HepG2 (cell line): ENCODE measurements around the gene ZNF365. TPM values are rescaled to one million over a fixed set of nuclear protein-coding genes. Genes with fewer than 3 reads are reported as not detected.

Experiments used
- ATAC-seq: fragments of 200-7000 bp; cut with Tn5 transposase; 3 replicates; pipeline ENCODE4 v1.9.1; 2020; ENCODE audit warnings: mild to moderate bottlenecking, moderate library complexity
- BruUV-seq: library from RNA; stranded (reverse); fragments of 400-500 nt; replicated peaks from 2 replicates; lab custom pipeline; 2021; lab: Mats Ljungman, UMichigan
- CTCF ChIA-PET: fragments of 300-600 bp; formaldehyde crosslinking; extraction: SDS; loops from one replicate; lab custom pipeline; 2021; ENCODE audit warnings: low total read pairs, inconsistent platforms, low intra/inter-chr PET ratio; lab: Yijun Ruan, JAX
- POLR2A ChIA-PET: fragments of 350-600 bp; sonication (Branson Sonifier 250); formaldehyde crosslinking; loops from one replicate; lab custom pipeline; 2020; ENCODE audit warnings: antibody characterized with exemption, inconsistent platforms; lab: Yijun Ruan, JAX
- DNase-seq: peaks from one replicate; pipeline ENCODE4 v3.0.0-alpha.2; 2015; ENCODE audit warnings: low spot score
- FAIRE-seq: peaks from 3 replicates; lab custom pipeline; 2011; peaks lifted over from hg19 to GRCh38; lab: Jason Lieb, UNC
- H2AFZ ChIP-seq: one replicate; pipeline ENCODE4 v1.6.1; 2011; ENCODE audit warnings: low read length, inconsistent platforms
- H3K27ac ChIP-seq: fragments of 300-600 bp; 3 replicates; pipeline ENCODE4 v1.8.0; 2011; ENCODE audit warnings: mixed run types, mild to moderate bottlenecking, mixed read lengths, low read length, inconsistent platforms; ENCODE audit not compliant: insufficient read depth; ENCODE audit errors: extremely low read length
- H3K27me3 ChIP-seq, 2 experiments: fragments of 200-600 bp in 1 of 2; 2 replicates in 1 of 2; 3 replicates in 1 of 2; pipeline versions ENCODE4 v1.6.0 to v1.8.0; 2011; ENCODE audit warnings: low read length in 2 of 2, mild to moderate bottlenecking in 2 of 2, moderate library complexity in 2 of 2, inconsistent platforms in 1 of 2; ENCODE audit not compliant: insufficient read depth in 2 of 2, control insufficient read depth in 1 of 2
- H3K36me3 ChIP-seq, 2 experiments: fragments of 200-600 bp in 1 of 2; replicated peaks in 1 of 2; 2 replicates in 1 of 2; 3 replicates in 1 of 2; pipeline versions ENCODE4 v1.5.1 to v1.8.0; 2011; ENCODE audit warnings: low read length in 2 of 2, inconsistent platforms in 1 of 2; ENCODE audit not compliant: insufficient read depth in 2 of 2, control insufficient read depth in 1 of 2
- H3K4me1 ChIP-seq: 2 replicates; pipeline ENCODE4 v1.5.1; 2012; ENCODE audit warnings: low read length, inconsistent platforms; ENCODE audit not compliant: insufficient read depth
- H3K4me2 ChIP-seq: 2 replicates; pipeline ENCODE4 v1.6.0; 2011; ENCODE audit warnings: low read depth, low read length, inconsistent platforms
- H3K4me3 ChIP-seq, 3 experiments: fragments of 200-600 bp in 1 of 3; sonication (generic), shearing (Covaris generic) in 1 of 3; replicated peaks in 1 of 3; 2 replicates each; pipeline ENCODE4 v1.5.1; 2011 to 2016; ENCODE audit warnings: low read length in 3 of 3, inconsistent platforms in 2 of 3, low read depth in 2 of 3, mild to moderate bottlenecking in 2 of 3, control low read depth in 1 of 3, mixed read lengths in 1 of 3; ENCODE audit not compliant: insufficient read depth in 1 of 3
- H3K79me2 ChIP-seq: one replicate; pipeline ENCODE4 v1.6.1; 2011; ENCODE audit warnings: low read length, inconsistent platforms; ENCODE audit not compliant: insufficient read depth
- H3K9ac ChIP-seq: 2 replicates; pipeline ENCODE4 v1.6.0; 2011; ENCODE audit warnings: mild to moderate bottlenecking, low read depth, low read length, inconsistent platforms; ENCODE audit not compliant: insufficient read depth
- H3K9me3 ChIP-seq: 2 replicates; pipeline ENCODE4 v1.5.1; 2012; ENCODE audit warnings: mild to moderate bottlenecking, low read length
- H4K20me1 ChIP-seq: 2 replicates; pipeline ENCODE4 v1.6.0; 2011; ENCODE audit warnings: inconsistent platforms, mild to moderate bottlenecking, low read length, moderate library complexity; ENCODE audit not compliant: insufficient read depth
- ZNF605 ChIP-seq: sonication (generic); formaldehyde crosslinking; IDR thresholded peaks from 2 replicates; pipeline ENCODE4 v1.8.0; 2022; ENCODE audit warnings: mild to moderate bottlenecking, missing genetic modification reagents
- ZNF891 ChIP-seq: sonication (generic); formaldehyde crosslinking; IDR thresholded peaks from 2 replicates; pipeline ENCODE4 v1.5.0; 2020; ENCODE audit warnings: mild to moderate bottlenecking, missing genetic modification reagents
- WGBS: methylation state at CpG from one replicate; pipeline ENCODE4 v1.1.6; 2017; ENCODE audit warnings: low lambda C conversion rate; 5-methylcytosine and 5-hydroxymethylcytosine counted together
- in situ Hi-C: cut with HindIII; loops from 2 replicates; pipeline ENCODE4 v1.10.0; 2017; ENCODE audit warnings: low pct_unique_long_range_greater_than_20kb; ENCODE audit not compliant: extremely low pct_ligation_motif_present
- intact Hi-C: fragments of 100-400 bp; cut with micrococcal nuclease; formaldehyde crosslinking; loops from one replicate; pipeline ENCODE4 v1.10.0; 2022; ENCODE audit not compliant: unreplicated experiment
- polyA plus RNA-seq, 8 experiments: library from polyadenylated mRNA; depleted of rRNA in 3 of 8; stranded (reverse) in 7 of 8; unstranded in 1 of 8; fragments of >200 nt; fragmentation: Illumina TruSeq in 4 of 8; extraction: Trizol in 4 of 8; gene quantifications; 2 replicates each; pipeline versions ENCODE4 v1.2.1 to v1.2.3, GENCODE V29; 2011 to 2016; ENCODE audit warnings: low read depth in 4 of 8, missing spikeins in 1 of 8, mixed read lengths in 1 of 8; ENCODE audit not compliant: insufficient read depth in 1 of 8
- total RNA-seq, 5 experiments: library from RNA; depleted of rRNA; stranded (reverse); fragments of >200 nt; fragmentation: Illumina TruSeq; extraction: Trizol; gene quantifications; 2 replicates each; pipeline ENCODE4 v1.2.3, GENCODE V29; 2016; ENCODE audit warnings: low read depth in 1 of 5
- TF ChIP-seq, protein P1 (sequence below): sonication (generic); formaldehyde crosslinking; IDR thresholded peaks from 2 replicates; pipeline ENCODE4 v1.5.1; 2020; ENCODE audit warnings: mild to moderate bottlenecking, missing genetic modification reagents, moderate library complexity
- TF ChIP-seq, protein P2 (sequence below): sonication (generic); formaldehyde crosslinking; IDR thresholded peaks from 2 replicates; pipeline ENCODE4 v1.4.0; 2020; ENCODE audit warnings: missing genetic modification reagents
- TF ChIP-seq, protein P3 (sequence below): sonication (generic); formaldehyde crosslinking; IDR thresholded peaks from 2 replicates; pipeline ENCODE4 v1.4.0; 2020; ENCODE audit warnings: mild to moderate bottlenecking, missing genetic modification reagents
- TF ChIP-seq, protein P4 (sequence below), 2 experiments: IDR thresholded peaks; 2 replicates each; pipeline ENCODE4 v1.6.1; 2011 to 2012; ENCODE audit warnings: low read length in 2 of 2, borderline replicate concordance in 1 of 2, low read depth in 1 of 2, mild to moderate bottlenecking in 1 of 2, moderate library complexity in 1 of 2

Gene ZNF365
- total and polyA plus RNA-seq, 2 of the 13 experiments (the other 11 are each of a cell fraction or from before 2014, with no cell fraction given), result not detected

DNA sequence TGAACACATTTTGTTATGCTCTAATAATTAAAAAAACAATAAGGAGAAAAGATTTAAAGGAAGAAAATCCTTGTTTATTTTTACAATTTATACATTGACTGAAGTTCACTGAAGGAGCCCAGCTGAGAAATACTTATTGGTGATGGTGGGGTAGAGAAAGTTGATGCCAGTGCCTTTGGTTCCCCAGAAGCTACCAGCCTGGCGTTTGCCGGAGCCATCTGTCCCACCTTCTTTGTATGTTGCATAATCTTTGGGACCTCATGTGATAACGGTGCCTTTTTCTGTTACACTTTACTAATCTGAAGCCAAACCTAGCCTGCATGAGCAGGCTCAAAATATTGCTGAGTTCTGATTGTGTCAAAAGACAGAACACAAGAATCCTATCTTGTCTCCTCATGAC, 22.7 kb downstream of the ZNF365 start (continued):
- TF ChIP-seq, protein P1, sequence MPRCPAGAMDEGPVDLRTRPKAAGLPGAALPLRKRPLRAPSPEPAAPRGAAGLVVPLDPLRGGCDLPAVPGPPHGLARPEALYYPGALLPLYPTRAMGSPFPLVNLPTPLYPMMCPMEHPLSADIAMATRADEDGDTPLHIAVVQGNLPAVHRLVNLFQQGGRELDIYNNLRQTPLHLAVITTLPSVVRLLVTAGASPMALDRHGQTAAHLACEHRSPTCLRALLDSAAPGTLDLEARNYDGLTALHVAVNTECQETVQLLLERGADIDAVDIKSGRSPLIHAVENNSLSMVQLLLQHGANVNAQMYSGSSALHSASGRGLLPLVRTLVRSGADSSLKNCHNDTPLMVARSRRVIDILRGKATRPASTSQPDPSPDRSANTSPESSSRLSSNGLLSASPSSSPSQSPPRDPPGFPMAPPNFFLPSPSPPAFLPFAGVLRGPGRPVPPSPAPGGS (CRISPR knock-in tag), result no peak
- TF ChIP-seq, protein P2, sequence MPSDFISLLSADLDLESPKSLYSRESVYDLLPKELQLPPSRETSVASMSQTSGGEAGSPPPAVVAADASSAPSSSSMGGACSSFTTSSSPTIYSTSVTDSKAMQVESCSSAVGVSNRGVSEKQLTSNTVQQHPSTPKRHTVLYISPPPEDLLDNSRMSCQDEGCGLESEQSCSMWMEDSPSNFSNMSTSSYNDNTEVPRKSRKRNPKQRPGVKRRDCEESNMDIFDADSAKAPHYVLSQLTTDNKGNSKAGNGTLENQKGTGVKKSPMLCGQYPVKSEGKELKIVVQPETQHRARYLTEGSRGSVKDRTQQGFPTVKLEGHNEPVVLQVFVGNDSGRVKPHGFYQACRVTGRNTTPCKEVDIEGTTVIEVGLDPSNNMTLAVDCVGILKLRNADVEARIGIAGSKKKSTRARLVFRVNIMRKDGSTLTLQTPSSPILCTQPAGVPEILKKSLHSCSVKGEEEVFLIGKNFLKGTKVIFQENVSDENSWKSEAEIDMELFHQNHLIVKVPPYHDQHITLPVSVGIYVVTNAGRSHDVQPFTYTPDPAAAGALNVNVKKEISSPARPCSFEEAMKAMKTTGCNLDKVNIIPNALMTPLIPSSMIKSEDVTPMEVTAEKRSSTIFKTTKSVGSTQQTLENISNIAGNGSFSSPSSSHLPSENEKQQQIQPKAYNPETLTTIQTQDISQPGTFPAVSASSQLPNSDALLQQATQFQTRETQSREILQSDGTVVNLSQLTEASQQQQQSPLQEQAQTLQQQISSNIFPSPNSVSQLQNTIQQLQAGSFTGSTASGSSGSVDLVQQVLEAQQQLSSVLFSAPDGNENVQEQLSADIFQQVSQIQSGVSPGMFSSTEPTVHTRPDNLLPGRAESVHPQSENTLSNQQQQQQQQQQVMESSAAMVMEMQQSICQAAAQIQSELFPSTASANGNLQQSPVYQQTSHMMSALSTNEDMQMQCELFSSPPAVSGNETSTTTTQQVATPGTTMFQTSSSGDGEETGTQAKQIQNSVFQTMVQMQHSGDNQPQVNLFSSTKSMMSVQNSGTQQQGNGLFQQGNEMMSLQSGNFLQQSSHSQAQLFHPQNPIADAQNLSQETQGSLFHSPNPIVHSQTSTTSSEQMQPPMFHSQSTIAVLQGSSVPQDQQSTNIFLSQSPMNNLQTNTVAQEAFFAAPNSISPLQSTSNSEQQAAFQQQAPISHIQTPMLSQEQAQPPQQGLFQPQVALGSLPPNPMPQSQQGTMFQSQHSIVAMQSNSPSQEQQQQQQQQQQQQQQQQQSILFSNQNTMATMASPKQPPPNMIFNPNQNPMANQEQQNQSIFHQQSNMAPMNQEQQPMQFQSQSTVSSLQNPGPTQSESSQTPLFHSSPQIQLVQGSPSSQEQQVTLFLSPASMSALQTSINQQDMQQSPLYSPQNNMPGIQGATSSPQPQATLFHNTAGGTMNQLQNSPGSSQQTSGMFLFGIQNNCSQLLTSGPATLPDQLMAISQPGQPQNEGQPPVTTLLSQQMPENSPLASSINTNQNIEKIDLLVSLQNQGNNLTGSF (CRISPR knock-in tag), result no peak
- TF ChIP-seq, protein P3, sequence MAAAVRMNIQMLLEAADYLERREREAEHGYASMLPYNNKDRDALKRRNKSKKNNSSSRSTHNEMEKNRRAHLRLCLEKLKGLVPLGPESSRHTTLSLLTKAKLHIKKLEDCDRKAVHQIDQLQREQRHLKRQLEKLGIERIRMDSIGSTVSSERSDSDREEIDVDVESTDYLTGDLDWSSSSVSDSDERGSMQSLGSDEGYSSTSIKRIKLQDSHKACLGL (CRISPR knock-in tag), result no peak
- TF ChIP-seq ZNF605 (no peak), ZNF891 (CRISPR knock-in tag) (no peak)

DNA sequence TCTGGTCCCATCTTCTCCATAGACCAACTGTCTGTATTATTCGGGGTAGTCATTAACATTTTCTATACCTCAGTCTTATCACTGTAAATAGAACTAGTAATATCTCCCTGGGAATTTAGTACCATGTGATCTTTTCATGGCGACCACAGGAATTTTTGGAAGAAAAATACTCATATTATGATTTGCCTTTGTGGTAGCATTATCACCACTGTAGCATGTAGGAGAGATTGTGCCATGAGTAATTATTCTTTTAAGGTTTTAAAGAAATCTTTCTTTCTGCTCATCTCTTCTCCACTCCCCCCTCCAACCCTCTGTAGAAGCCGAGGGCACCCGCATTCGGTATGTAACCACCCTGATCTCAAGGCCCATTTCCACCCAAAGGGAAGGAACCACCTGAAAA, 25.0 kb downstream of the ZNF365 start:
- Histone ChIP-seq H3K4me3 (no peak overlapping the region), H3K4me1 (no peaks in the 10 kb centered on the region), H4K20me1 (no peaks in the 10 kb centered on the region), H3K36me3 (no peaks in the 10 kb centered on the region), H3K27ac (no peak overlapping the region), H3K9ac (no peak overlapping the region), H2AFZ (no peak overlapping the region), H3K27me3 (peaks cover 0 to 6% of the 10 kb centered on the region in 2 experiments; a peak in 1 of 5 replicates), H3K9me3 (no peaks in the 10 kb centered on the region), H3K4me2 (no peak overlapping the region), H3K79me2 (no peaks in the 10 kb centered on the region)
- in situ Hi-C loops (no loop called here), intact Hi-C loops (no loop called here)
- POLR2A ChIA-PET, result no interaction called here
- FAIRE-seq (no peak), DNase-seq (no peak), ATAC-seq (no peak)
- WGBS, result 21% methylated on average over 5 of the region's 5 CpGs
- no TSS peak for BruUV-seq
- CTCF ChIA-PET, result no interaction called here
- TF ChIP-seq, protein P4, sequence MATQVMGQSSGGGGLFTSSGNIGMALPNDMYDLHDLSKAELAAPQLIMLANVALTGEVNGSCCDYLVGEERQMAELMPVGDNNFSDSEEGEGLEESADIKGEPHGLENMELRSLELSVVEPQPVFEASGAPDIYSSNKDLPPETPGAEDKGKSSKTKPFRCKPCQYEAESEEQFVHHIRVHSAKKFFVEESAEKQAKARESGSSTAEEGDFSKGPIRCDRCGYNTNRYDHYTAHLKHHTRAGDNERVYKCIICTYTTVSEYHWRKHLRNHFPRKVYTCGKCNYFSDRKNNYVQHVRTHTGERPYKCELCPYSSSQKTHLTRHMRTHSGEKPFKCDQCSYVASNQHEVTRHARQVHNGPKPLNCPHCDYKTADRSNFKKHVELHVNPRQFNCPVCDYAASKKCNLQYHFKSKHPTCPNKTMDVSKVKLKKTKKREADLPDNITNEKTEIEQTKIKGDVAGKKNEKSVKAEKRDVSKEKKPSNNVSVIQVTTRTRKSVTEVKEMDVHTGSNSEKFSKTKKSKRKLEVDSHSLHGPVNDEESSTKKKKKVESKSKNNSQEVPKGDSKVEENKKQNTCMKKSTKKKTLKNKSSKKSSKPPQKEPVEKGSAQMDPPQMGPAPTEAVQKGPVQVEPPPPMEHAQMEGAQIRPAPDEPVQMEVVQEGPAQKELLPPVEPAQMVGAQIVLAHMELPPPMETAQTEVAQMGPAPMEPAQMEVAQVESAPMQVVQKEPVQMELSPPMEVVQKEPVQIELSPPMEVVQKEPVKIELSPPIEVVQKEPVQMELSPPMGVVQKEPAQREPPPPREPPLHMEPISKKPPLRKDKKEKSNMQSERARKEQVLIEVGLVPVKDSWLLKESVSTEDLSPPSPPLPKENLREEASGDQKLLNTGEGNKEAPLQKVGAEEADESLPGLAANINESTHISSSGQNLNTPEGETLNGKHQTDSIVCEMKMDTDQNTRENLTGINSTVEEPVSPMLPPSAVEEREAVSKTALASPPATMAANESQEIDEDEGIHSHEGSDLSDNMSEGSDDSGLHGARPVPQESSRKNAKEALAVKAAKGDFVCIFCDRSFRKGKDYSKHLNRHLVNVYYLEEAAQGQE (IDR thresholded peaks at IDR 0.05; ENCODE audit: borderline replicate concordance in 1 of 2, low read depth in 1 of 2, low read length in 2 of 2), result no peak
